Stimulated activated CD8-positive, alpha-beta memory T cell treated with anti-CD3 and anti-CD28 coated beads, Interleukin-7, amount 100 ng/mL, for 1 hour (primary cell): ENCODE data around the gene SIL1.
"Not testable (repeated sequence)": the region's sequence is repeated elsewhere in the genome, so short reads cannot be mapped to it uniquely, and the experiment has no call there.

Experiments used
- DNase-seq, 2 donors: peaks; one replicate each; pipeline ENCODE4 v3.0.0-alpha.2; 2020; ENCODE audit warnings: low read depth in 2 of 2

Gene SIL1

DNA sequence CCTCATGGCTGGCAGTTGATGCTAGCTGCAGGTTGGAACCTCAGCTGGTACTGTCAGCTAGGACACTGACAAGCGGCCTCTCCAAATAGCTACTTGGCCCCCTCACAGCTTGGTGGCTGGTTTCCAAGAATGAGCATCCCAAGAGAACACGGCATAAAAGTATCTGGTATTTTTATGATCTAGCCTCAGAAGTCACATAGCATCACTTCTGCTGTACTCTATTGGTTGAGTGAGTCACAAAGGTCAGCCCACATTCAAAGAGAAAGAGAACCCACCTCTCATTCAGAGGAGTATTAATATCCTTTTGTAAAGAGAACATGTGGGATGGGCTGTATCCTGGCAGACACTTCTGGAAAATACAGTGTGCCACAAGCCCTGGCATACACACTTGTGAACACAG is 6.0 kb upstream of the SIL1 start:
- no peak for DNase-seq

- no peak for DNase-seq
These were observed 1.2 kb upstream of the SIL1 start for GRCh38 chr5:139199321-139199720.

DNA sequence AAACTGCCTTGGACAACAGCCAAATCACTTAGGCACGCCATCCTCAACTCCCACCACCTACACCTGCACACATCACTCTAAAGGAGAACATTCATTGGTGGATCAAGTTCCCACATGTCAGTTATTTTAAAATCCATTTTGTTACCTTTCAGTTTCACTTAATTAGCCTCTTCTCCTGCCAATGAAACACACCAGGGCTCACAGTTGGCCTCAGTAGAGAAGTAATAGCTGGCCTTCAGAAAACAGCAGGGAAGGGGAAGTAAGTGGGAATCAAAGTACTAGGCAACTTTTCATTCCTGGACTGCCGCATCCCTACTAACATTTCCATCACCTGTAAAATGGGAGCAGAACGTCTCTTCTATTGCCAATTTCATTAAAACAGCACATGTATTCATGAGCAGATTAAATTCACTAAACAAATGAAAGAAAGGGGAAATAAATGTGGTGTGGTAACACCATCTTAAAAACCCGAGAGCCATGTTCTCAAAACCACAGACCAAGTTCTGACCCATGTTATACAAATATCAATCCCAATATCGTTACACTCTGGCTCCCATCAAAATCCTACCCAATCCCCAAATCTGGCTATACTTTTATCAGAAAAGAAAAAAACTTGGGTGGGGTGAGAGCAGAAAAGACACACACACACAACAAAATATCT is 1.7 kb downstream of the SIL1 start:
- DNase-seq, result no peak

DNA sequence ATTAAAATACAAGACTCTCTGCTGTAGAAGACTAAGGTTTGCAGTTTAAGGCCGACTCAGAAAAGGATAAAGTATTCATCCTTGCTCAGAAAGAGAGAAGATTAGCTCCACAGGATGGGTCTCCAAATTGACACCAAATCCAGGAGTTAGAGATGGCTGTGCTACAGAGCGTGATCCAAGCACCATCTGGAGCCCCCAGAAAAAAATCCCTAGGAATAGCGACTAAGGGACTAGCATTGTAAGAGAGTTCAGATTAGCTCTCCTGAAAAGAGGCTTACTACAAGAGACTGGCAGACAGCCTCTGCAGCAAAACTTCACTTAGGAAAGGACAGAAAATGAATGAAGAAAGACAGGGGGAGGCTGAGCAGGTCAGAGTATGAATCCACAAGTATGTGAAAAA is 3.7 kb downstream of the SIL1 start:
- DNase-seq, result no peak

DNA sequence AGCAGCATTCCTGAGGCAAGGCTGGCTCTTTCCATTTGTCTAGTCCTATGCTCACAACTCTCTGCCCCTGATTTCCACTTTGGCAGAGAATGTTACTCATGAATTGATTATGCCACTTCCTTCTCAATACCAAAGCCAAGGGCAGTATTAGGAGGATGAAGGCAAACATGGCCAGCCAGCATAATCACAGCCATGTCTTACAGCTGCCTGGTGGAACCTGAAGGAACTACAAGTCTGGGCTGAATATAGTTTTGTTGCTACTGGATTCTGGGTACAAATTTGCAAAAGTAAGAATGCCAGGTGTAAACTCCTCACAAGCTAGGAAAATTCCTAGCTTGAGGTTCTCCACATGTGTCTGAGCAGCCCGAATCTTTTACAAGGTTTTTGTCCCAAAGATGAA is 4.2 kb downstream of the SIL1 start:
- no peak for DNase-seq

DNA sequence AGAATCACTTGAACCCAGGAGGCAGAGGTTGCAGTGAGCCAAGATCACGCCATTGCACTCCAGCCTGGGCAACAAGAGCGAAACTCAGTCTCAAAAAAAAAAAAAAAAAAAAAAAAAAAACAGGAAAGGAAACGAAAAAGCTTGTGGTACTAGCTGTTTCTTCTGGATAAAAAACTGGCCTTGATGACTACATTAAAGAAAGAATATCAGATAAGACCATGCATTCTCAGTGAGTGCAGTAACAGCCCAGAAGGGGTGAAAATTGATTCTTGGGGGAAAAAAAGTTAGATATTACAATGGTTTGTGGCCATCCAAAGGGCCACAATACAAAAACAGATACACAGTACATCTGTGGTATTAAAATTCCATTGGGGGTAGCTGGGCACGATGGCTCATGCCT is 5.3 kb downstream of the SIL1 start:
- not testable (repeated sequence) for DNase-seq

GRCh38 chr5:139191954-139192353 is 6.2 kb downstream of the SIL1 start:
- DNase-seq, result not testable (repeated sequence)

- DNase-seq, result no peak
These were observed 8.0 kb downstream of the SIL1 start for GRCh38 chr5:139190125-139190524.

GRCh38 chr5:139188558-139189270 is 9.5 kb downstream of the SIL1 start:
- DNase-seq, result no peak

DNA sequence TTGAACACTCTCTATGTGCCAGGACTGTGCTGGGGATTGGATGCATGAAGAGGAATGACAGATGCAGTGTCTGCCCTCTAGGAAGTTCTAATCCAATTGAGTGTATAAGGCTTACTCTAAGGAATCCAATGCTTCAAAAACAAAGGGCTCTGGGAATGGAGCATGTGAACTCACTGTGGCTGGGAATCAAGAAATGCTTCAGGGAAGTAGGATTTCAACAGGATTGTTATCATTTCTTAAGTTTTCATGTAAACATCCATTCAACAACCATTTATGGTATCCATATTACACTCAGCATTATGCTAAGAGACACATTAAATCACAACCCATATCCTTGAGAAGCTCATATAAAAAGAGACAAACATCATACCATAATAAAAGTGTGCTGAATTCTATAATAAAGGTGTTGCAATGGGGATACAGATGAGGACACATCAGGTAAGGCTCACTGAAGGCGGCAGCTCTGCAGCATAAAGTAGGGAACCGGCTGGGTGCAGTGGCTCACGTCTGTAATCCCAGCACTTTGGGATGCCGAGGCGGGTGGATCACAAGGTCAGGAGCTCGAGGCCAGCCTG is 11.3 kb downstream of the SIL1 start:
- no peak for DNase-seq

DNA sequence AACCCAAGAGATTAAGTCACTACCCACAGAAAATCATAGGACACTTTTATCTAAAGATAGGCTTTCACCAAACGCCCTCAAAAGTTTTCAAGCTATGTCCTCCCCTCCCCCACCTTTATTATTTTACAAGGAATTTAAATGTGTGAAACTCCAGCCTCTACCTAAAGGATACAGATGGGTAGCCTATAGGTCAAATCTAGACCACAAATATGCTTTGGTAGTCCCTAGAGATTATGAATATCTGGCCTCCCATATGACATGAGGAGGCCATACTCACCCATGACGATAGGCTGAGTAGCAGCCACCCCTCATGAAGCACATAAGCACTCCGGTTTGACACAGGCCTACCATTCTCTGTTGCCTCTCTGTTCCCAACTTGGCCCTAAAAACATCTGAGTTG is 11.9 kb downstream of the SIL1 start:
- DNase-seq, result no peak

DNA sequence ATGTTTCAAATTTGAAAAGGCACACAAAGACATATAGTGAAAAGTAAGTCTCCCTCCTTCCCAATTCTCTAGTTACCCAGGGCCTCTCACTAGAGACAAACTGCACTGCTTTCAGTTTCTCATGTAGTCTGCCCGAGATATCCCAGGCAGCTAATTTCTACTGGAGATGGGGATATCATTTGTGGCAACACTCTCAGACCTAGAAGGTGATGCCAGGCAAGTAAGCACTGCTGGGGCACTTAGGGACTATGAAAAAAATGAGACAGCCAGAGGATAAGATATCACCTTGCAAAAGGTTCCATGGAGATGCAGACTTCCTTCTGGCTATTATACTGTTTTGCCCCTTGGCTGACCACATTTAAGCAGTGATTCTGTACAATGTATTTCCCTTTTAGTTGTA is 12.6 kb downstream of the SIL1 start:
- no peak for DNase-seq

GRCh38 chr5:139183502-139183901 is 14.7 kb downstream of the SIL1 start:
- no peak for DNase-seq

DNA sequence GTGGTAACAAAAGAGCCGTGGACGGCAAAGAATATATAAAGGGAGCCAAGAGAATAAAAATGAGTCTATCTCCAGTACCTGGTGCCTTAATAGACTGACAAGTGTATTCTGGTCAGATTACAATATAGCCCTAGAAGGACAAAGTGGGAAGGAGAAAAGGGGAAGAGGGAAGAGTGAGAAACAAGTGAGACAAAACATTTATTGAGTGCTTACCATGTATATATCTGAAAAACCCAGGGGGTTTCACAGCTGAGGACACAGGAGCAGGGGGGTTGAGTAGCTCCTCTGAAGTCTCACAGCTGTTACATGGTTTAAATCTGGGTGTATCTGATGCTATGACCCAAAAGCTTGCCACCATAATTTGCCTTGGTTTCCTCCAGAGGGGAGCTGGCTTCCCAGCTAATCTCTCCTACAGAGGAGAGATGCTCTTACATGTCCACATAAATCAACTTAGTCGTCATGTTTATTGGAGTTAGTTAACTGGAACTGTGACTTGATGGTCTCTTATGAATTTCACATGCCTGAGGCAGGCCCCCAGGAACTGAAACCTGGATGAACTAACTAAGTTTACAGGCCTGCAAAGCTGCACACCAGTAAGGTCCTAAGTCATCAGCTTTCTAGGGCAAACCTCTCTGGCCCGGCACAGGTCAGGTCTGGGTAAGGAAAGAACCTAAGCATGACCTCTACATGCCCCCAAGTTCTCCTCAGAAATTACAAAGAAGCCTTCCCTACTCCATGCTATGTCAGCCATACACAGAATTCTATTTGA is 15.5 kb downstream of the SIL1 start:
- no peak for DNase-seq

DNA sequence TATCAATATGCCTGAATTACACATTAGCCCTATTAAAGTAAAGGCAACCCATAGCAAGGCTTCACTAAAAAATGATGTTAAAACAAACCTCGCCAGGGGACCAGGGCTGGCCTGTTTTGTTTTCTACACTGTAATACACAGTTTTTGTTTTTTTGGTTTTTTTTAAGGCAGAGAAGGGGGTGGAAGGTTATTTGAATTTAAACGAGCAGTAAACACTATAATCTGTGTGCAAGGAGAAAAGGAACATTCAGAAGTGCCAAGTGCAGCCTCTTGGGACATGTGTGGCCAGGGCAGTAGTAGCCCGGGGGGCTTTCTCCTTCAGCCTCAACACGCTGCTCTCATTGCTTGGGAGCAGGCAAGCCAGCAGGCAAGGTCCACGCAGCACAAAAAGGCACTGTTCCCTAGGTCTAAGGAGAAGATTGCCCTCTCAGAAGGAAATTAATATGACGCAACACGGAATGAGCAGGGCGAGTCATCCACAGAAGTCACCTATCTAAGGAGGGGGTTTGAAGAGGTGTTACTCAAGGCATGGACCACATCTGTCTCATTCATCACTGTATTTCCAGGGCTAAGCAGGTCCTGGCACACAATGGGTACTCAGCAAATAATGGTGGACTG is 16.2 kb downstream of the SIL1 start:
- no peak for DNase-seq

- DNase-seq, result no peak
These were observed 16.8 kb downstream of the SIL1 start for GRCh38 chr5:139181322-139181730.

GRCh38 chr5:139180850-139181249 is 17.3 kb downstream of the SIL1 start:
- DNase-seq, result no peak

GRCh38 chr5:139179778-139180513 is 18.2 kb downstream of the SIL1 start:
- DNase-seq, result not testable (repeated sequence)

- no peak for DNase-seq
These were observed 19.2 kb downstream of the SIL1 start for GRCh38 chr5:139178935-139179334.

DNA sequence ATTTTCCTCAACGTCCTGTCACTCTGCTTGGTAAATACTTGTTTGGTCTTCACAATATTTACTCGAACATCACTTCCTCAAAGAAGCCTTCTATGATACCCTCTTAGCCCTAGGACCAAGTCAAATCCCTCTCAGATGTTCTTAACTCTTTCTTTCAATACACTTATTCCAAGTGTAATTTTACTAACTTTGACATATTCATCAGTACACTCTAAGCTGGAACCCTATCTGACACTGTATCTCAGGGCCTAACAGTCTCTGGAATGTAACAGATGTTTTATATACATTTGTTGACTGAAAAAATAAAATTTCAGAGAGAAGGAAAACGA is 19.6 kb downstream of the SIL1 start:
- no peak for DNase-seq

DNA sequence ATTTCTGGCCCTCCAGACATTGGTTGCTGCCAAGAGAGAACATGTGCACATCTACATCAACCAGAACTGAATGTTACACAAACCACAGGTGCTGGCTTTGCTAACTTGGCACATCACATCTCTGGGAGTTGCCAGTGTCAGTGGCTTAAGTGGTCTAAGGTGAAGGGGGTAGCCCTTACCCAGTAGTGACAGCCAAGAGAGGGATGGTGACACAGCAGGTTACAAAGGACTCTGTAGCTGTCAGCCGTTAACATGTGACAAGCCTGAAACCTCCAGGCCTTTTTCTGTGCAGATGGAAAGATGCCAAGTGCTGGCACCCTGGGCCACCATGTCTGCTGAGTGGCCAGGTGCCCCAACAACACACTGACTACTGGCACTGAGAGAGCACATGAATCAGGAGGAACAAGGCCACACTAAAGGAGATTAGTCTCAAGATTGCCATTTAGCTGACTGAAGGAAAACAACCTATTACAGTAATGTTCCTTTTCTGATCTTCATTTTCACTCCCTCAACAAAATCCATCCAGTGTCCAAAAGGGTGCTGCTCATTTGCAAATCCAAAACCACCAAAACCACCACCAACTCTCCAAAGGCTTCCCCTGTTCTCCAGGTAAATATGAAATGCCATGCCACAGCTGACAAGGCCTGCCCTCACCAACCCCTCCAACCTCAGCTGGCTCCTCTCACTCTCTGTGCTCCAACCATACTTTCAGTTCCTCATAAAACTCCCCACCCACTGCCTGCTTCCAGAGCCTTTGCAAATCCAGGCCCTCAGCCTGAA is 20.2 kb downstream of the SIL1 start:
- no peak for DNase-seq
